HEK293T (cell line): Measurements from ENCODE around the gene KRTAP5-5.

Experiments used
- ARNT ChIP-seq: fragments of 450-650 bp; IDR thresholded peaks from 2 replicates; pipeline ENCODE4 v1.6.1; 2017; ENCODE audit warnings: mild to moderate bottlenecking
- BHLHE40 ChIP-seq: fragments of 450-650 bp; IDR thresholded peaks from 2 replicates; pipeline ENCODE4 v1.6.1; 2016; ENCODE audit warnings: mild to moderate bottlenecking, moderate library complexity, borderline replicate concordance
- CTBP1 ChIP-seq: fragments of 450-650 bp; IDR thresholded peaks from 2 replicates; pipeline ENCODE4 v1.6.1; 2016; ENCODE audit warnings: borderline replicate concordance
- ELF4 ChIP-seq: fragments of 450-650 bp; IDR thresholded peaks from 2 replicates; pipeline ENCODE4 v1.6.1; 2017; ENCODE audit warnings: antibody characterized with exemption
- FOXA1 ChIP-seq: fragments of 450-650 bp; IDR thresholded peaks from 2 replicates; pipeline ENCODE4 v1.6.1; 2016; ENCODE audit warnings: mild to moderate bottlenecking
- FOXK2 ChIP-seq: fragments of 450-650 bp; IDR thresholded peaks from 2 replicates; pipeline ENCODE4 v1.6.1; 2016; ENCODE audit warnings: mild to moderate bottlenecking
- FOXM1 ChIP-seq: fragments of 450-650 bp; IDR thresholded peaks from 2 replicates; pipeline ENCODE4 v1.6.1; 2017; ENCODE audit warnings: mild to moderate bottlenecking, borderline replicate concordance
- HDGF ChIP-seq: fragments of 450-650 bp; IDR thresholded peaks from 2 replicates; pipeline ENCODE4 v1.6.1; 2017; ENCODE audit warnings: antibody characterized with exemption, borderline replicate concordance
- L3MBTL2 ChIP-seq: fragments of 450-650 bp; conservative IDR thresholded peaks from 2 replicates; pipeline ENCODE4 v1.6.1; 2016; ENCODE audit warnings: mild to moderate bottlenecking
- NFRKB ChIP-seq: fragments of 450-650 bp; IDR thresholded peaks from 2 replicates; pipeline ENCODE4 v1.6.1; 2016; ENCODE audit warnings: mild to moderate bottlenecking, moderate library complexity
- SP1 ChIP-seq: fragments of 450-650 bp; IDR thresholded peaks from 2 replicates; pipeline ENCODE4 v1.6.1; 2017
- SUZ12 ChIP-seq: fragments of 450-650 bp; IDR thresholded peaks from 2 replicates; pipeline ENCODE4 v1.6.1; 2016; ENCODE audit warnings: mild to moderate bottlenecking
- TARDBP ChIP-seq: fragments of 450-650 bp; IDR thresholded peaks from 2 replicates; pipeline ENCODE4 v1.6.1; 2016
- ZNF384 ChIP-seq: fragments of 450-650 bp; IDR thresholded peaks from 2 replicates; pipeline ENCODE4 v1.6.1; 2016

DNA sequence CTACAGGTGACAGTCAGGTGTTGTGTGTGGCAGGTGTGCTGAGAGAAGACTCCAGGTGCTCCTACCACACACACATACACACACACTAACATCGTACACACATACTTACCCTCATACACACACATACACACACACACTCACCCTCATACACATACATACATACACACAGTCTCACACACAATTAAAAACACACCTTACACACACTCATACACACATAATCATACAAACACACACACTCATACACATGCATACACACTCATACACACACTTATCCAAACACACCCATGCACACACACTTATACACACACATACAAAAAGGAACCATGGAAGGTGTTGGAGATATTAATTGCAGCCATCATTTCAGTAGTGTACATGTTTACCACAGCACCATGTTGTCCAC lies 25.9 kb upstream of the KRTAP5-5 start:
- TF ChIP-seq CTBP1 (no peak), TARDBP (no peak), FOXM1 (no peak), L3MBTL2 (no peak), SP1 (no peak), NFRKB (no peak), ELF4 (no peak), FOXK2 (no peak), BHLHE40 (no peak), ARNT (no peak), HDGF (no peak), SUZ12 (no peak), FOXA1 (no peak), ZNF384 (no peak)
